NCI-H510A treated with DMSO at 0.1 percent for 48 hours (cell line): Measurements from ENCODE around the gene LOC128125822.

Source experiments
- DNase-seq: peaks from one replicate; lab custom pipeline; 2025; lab: John Stamatoyannopoulos, UW

LOC128125822 gene

GRCh38 chr6:63556369-63556768 is 15.9 kb upstream of the LOC128125822 start:
- no peak for DNase-seq

GRCh38 chr6:63558278-63558677 is 14.0 kb upstream of the LOC128125822 start:
- DNase-seq = no peak

- no peak for DNase-seq
Measured at GRCh38 chr6:63560801-63561287, 11.4 kb upstream of the LOC128125822 start.

GRCh38 chr6:63561288-63561687 is 11.0 kb upstream of the LOC128125822 start:
- no peak for DNase-seq

GRCh38 chr6:63563235-63563634 is 9.0 kb upstream of the LOC128125822 start:
- no peak for DNase-seq

GRCh38 chr6:63565058-63565726 is 7.1 kb upstream of the LOC128125822 start:
- no peak for DNase-seq

- no peak for DNase-seq
Measured at GRCh38 chr6:63565727-63566596, 6.3 kb upstream of the LOC128125822 start.

GRCh38 chr6:63567966-63568365 is 4.3 kb upstream of the LOC128125822 start:
- no peak for DNase-seq

GRCh38 chr6:63571361-63572043 is 778 bp upstream of the LOC128125822 start:
- peak; percentile 71 for DNase-seq

- DNase-seq = no peak
Measured at GRCh38 chr6:63572747-63573075, 431 bp downstream of the LOC128125822 start.

GRCh38 chr6:63573076-63573898 is 1.0 kb downstream of the LOC128125822 start:
- peak; percentile 84 for DNase-seq

- peak; percentile 73 for DNase-seq
Measured at GRCh38 chr6:63573899-63574553, 1.7 kb downstream of the LOC128125822 start.

- no peak for DNase-seq
Measured at GRCh38 chr6:63574554-63574900, 2.2 kb downstream of the LOC128125822 start.

GRCh38 chr6:63576147-63576772 is 4.0 kb downstream of the LOC128125822 start:
- no peak for DNase-seq

- DNase-seq = no peak
Measured at GRCh38 chr6:63576985-63577712, 4.9 kb downstream of the LOC128125822 start.

GRCh38 chr6:63578757-63579156 is 6.5 kb downstream of the LOC128125822 start:
- DNase-seq = no peak

- DNase-seq = no peak
Measured at GRCh38 chr6:63579937-63580703, 7.8 kb downstream of the LOC128125822 start.

GRCh38 chr6:63580704-63580961 is 8.4 kb downstream of the LOC128125822 start:
- no peak for DNase-seq

GRCh38 chr6:63581355-63582013 is 9.2 kb downstream of the LOC128125822 start:
- DNase-seq = no peak
